Loucy (cell line): ENCODE results near the gene NADSYN1.

Source experiments
- EZH2phosphoT487 ChIP-seq: fragments of 200-600 bp; IDR thresholded peaks from 2 replicates; pipeline ENCODE4 v1.6.1; 2018; ENCODE audit warnings: antibody characterized with exemption, mild to moderate bottlenecking, moderate library complexity, borderline replicate concordance
- TF ChIP-seq, protein P1 (sequence below): fragments of 200-600 bp; sonication (generic); conservative IDR thresholded peaks from 2 replicates; pipeline ENCODE4 v1.5.1; 2014; ENCODE audit warnings: mild to moderate bottlenecking, antibody characterized with exemption, low read length

- TF ChIP-seq, protein P1, sequence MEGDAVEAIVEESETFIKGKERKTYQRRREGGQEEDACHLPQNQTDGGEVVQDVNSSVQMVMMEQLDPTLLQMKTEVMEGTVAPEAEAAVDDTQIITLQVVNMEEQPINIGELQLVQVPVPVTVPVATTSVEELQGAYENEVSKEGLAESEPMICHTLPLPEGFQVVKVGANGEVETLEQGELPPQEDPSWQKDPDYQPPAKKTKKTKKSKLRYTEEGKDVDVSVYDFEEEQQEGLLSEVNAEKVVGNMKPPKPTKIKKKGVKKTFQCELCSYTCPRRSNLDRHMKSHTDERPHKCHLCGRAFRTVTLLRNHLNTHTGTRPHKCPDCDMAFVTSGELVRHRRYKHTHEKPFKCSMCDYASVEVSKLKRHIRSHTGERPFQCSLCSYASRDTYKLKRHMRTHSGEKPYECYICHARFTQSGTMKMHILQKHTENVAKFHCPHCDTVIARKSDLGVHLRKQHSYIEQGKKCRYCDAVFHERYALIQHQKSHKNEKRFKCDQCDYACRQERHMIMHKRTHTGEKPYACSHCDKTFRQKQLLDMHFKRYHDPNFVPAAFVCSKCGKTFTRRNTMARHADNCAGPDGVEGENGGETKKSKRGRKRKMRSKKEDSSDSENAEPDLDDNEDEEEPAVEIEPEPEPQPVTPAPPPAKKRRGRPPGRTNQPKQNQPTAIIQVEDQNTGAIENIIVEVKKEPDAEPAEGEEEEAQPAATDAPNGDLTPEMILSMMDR: no peak
- TF ChIP-seq EZH2phosphoT487: no peak
Measured at GRCh38 chr11:71485466-71485865, 32.5 kb downstream of the NADSYN1 start.
